ENCODE data around the gene TNFSF12. TPM values are rescaled to one million over a fixed set of nuclear protein-coding genes. Genes with fewer than 3 reads are reported as not detected.

TNFSF12 gene
- polyA plus RNA-seq, 4 donors, result 25.3 to 32.5 (median 29.0) TPM

GRCh38 chr17:7541074-7541621 lies 7.7 kb upstream of the TNFSF12 start:
- DNase-seq (ENCODE audit: low read depth in 4 of 4, low spot score in 3 of 4), result no peak

GRCh38 chr17:7544911-7545310 lies 3.9 kb upstream of the TNFSF12 start:
- no peak for DNase-seq (ENCODE audit: low read depth in 4 of 4, low spot score in 3 of 4)

GRCh38 chr17:7549401-7550055 lies 670 bp downstream of the TNFSF12 start:
- DNase-seq (ENCODE audit: low read depth in 4 of 4, low spot score in 3 of 4), result no peak

- no peak for DNase-seq (ENCODE audit: low read depth in 4 of 4, low spot score in 3 of 4)
Measured at GRCh38 chr17:7550344-7550743, 1.5 kb downstream of the TNFSF12 start.

GRCh38 chr17:7551396-7551795 lies 2.5 kb downstream of the TNFSF12 start:
- no peak for DNase-seq (ENCODE audit: low read depth in 4 of 4, low spot score in 3 of 4)

- no peak for DNase-seq (ENCODE audit: low read depth in 4 of 4, low spot score in 3 of 4)
Measured at GRCh38 chr17:7552621-7553051, 3.8 kb downstream of the TNFSF12 start.

- no peak for DNase-seq (ENCODE audit: low read depth in 4 of 4, low spot score in 3 of 4)
Measured at GRCh38 chr17:7553356-7553755, 4.5 kb downstream of the TNFSF12 start.

GRCh38 chr17:7555320-7555948 lies 6.6 kb downstream of the TNFSF12 start:
- no peak for DNase-seq (ENCODE audit: low read depth in 4 of 4, low spot score in 3 of 4)

- DNase-seq (ENCODE audit: low read depth in 4 of 4, low spot score in 3 of 4), result no peak
Measured at GRCh38 chr17:7556627-7557026, 7.8 kb downstream of the TNFSF12 start.

- no peak for DNase-seq (ENCODE audit: low read depth in 4 of 4, low spot score in 3 of 4)
Measured at GRCh38 chr17:7557147-7557764, 8.4 kb downstream of the TNFSF12 start.

GRCh38 chr17:7557775-7558543 lies 9.1 kb downstream of the TNFSF12 start:
- no peak for DNase-seq (ENCODE audit: low read depth in 4 of 4, low spot score in 3 of 4)

- no peak for DNase-seq (ENCODE audit: low read depth in 4 of 4, low spot score in 3 of 4)
Measured at GRCh38 chr17:7558544-7559319, 9.9 kb downstream of the TNFSF12 start, which contains the start of gene TNFSF13. TSS of gene TNFSF13 (plus strand) at chr17:7558750. CDS start at chr17:7559040, 290 bp downstream.

GRCh38 chr17:7559320-7560171 lies 10.7 kb downstream of the TNFSF12 start:
- no peak for DNase-seq (ENCODE audit: low read depth in 4 of 4, low spot score in 3 of 4)

GRCh38 chr17:7560172-7561027 lies 11.5 kb downstream of the TNFSF12 start:
- DNase-seq (ENCODE audit: low read depth in 4 of 4, low spot score in 3 of 4), result no peak

- DNase-seq (ENCODE audit: low read depth in 4 of 4, low spot score in 3 of 4), result peak in 3 of 4 donors; percentile 75 to 83 (median 78)
Measured at GRCh38 chr17:7561028-7561575, 12.2 kb downstream of the TNFSF12 start.

GRCh38 chr17:7561589-7562207 lies 12.8 kb downstream of the TNFSF12 start, which contains the start of gene SENP3:
TSS of gene SENP3 (plus strand) at chr17:7561919. CDS start at chr17:7563077, 1,158 bp downstream.
- DNase-seq (ENCODE audit: low read depth in 4 of 4, low spot score in 3 of 4), result peak in 3 of 4 donors; percentile 87 to 90 (median 87)

GRCh38 chr17:7562208-7562605 lies 13.3 kb downstream of the TNFSF12 start:
- no peak for DNase-seq (ENCODE audit: low read depth in 4 of 4, low spot score in 3 of 4)

Data from right renal pelvis (tissue), 4 donors.